ENCODE data around the gene SERAC1.

Gene SERAC1

GRCh38 chr6:158165919-158166416 lies 2.1 kb downstream of the SERAC1 start:
- H3K27ac ChIP-seq, result no peak overlapping the region
- H3K27me3 ChIP-seq, result no peaks in the 10 kb centered on the region
- no peaks in the 10 kb centered on the region for H3K9me3 ChIP-seq
- no peak for TF ChIP-seq CTCF (IDR thresholded peaks at IDR 0.05)
- H3K36me3 ChIP-seq, result no peaks in the 10 kb centered on the region
- H3K4me3 ChIP-seq (ENCODE audit: low read depth in 1 of 2, low read length in 1 of 2), result no peak overlapping the region
- peaks cover 17 to 22% of the 10 kb centered on the region in 2 experiments for H3K4me1 ChIP-seq (ENCODE audit: control insufficient read depth in 1 of 2, insufficient read depth in 1 of 2, low read depth in 1 of 2, low read length in 1 of 2)

DNA sequence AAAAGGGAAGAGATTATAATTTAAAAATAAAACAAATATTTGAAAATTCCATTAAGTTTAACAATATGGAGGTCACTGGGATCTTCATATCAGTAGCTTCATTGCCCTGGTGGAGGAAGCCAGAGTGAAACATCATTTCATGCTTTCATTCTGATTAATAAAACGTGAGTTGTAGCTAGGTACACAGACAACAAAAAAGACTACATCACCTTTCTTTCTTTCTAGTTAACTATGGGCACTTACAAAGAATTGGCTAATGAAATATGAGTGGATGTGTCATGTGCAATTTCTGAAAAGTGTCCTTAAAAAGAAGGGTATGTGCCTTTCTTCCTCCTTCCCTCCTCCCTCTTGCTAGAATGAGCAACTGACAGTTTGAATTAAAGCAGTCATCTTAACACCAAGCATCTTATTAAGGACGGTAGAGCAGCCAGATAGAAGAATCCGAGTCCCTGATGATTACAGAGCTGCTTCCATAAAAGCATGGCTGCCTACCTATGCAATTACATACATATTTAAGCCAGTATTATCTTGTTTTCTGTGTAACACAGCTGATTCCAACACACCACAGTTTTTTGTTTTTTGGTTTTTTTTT lies 3.4 kb downstream of the SERAC1 start:
- no peak overlapping the region for H3K27ac ChIP-seq
- no peaks in the 10 kb centered on the region for H3K36me3 ChIP-seq
- H3K4me3 ChIP-seq (ENCODE audit: low read depth in 1 of 2, low read length in 1 of 2), result no peak overlapping the region
- no peaks in the 10 kb centered on the region for H3K9me3 ChIP-seq
- TF ChIP-seq CTCF (IDR thresholded peaks at IDR 0.05), result no peak
- H3K4me1 ChIP-seq (ENCODE audit: control insufficient read depth in 1 of 2, insufficient read depth in 1 of 2, low read depth in 1 of 2, low read length in 1 of 2), result peaks cover 24 to 31% of the 10 kb centered on the region in 2 experiments
- H3K27me3 ChIP-seq, result no peaks in the 10 kb centered on the region

DNA sequence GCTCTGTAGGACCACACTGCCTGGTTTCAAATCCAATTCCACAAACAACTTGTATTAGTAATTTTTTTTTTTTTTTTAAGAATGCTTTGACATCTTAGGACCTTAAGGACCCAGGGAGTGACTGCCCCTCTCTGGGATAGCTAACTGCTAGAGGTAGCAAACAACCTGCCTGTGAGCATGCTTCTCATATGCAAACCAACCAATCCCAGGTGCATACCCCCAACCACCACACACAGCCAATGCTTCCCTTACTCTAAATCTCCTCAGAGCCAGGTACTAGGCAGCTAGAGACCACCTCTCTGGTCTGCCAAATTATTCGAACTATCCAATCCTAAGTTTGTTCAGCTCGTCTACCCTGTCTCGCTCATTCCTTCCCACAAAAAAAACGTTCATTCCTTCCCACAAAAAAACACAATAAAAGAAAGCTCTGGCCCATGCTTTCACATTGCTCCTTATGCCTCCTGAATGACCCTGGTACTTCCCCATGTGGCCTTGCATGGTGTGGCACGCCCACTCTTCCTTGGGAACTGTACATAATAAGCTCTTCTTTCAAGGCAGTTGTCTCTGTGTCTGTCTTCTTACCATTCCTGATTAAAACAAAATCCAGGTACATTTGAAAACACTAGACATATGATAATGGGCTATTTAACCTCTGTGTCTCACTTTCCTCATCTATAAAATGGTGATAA lies 6.4 kb downstream of the SERAC1 start:
- Histone ChIP-seq H3K36me3 (no peaks in the 10 kb centered on the region), H3K4me1 (ENCODE audit: control insufficient read depth in 1 of 2, insufficient read depth in 1 of 2, low read depth in 1 of 2, low read length in 1 of 2) (peaks cover 23 to 27% of the 10 kb centered on the region in 2 experiments), H3K4me3 (ENCODE audit: low read depth in 1 of 2, low read length in 1 of 2) (no peak overlapping the region), H3K9me3 (no peaks in the 10 kb centered on the region), H3K27me3 (no peaks in the 10 kb centered on the region), H3K27ac (no peak overlapping the region)
- no peak for TF ChIP-seq CTCF (IDR thresholded peaks at IDR 0.05)

DNA sequence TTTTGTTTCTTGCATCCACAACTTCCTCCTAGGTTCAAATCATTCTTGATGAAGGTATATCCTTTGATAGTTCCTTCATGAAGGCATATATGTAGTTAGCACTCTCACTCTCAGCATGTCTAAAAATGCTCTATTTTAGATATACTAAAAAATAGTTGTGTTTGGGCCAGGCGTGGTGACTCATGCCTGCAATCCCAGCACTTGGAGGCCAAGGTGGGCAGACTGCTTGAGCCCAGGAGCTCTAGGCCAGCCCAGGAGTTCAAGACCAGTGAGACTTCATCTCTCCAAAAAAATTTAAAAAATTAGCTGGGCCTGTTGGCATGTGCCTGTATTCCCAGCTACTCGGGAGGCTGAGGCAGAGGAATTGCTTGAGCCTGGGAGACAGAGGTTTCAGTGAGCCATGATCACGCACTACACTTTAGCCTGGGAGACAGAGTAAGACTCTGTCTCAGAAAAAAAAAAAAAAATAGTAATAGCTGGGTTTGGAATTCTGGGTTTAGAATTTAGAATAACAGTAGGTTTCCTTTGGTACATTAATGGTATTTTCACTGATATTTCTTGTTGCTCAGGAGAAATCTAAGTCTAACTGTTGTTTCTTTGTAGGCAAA lies 7.0 kb downstream of the SERAC1 start:
- no peaks in the 10 kb centered on the region for H3K9me3 ChIP-seq
- H3K27ac ChIP-seq, result no peak overlapping the region
- no peak overlapping the region for H3K4me3 ChIP-seq (ENCODE audit: low read depth in 1 of 2, low read length in 1 of 2)
- peaks cover 23 to 27% of the 10 kb centered on the region in 2 experiments for H3K4me1 ChIP-seq (ENCODE audit: control insufficient read depth in 1 of 2, insufficient read depth in 1 of 2, low read depth in 1 of 2, low read length in 1 of 2)
- no peaks in the 10 kb centered on the region for H3K36me3 ChIP-seq
- no peaks in the 10 kb centered on the region for H3K27me3 ChIP-seq
- TF ChIP-seq CTCF (IDR thresholded peaks at IDR 0.05), result no peak

DNA sequence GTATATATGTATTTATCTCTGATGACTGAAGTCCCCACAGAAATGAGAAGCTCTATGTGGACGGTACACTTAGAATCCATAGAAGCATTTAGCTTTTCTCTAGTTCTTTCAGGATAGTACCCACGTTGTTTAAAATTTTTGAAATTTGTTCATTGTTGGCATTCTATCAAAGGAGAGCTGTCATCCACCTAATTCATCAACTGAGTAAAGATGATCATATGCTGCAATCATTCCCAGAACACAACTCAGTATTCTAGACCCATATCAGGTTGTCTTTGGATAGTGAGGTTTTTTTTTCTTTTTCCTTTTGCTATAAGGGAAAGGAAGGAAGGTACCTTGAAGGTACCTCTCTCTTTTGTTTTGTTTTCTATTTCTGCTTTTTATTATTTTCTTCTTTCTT lies 9.3 kb downstream of the SERAC1 start:
- no peak for TF ChIP-seq CTCF (IDR thresholded peaks at IDR 0.05)
- H3K27ac ChIP-seq, result no peak overlapping the region
- H3K4me3 ChIP-seq (ENCODE audit: low read depth in 1 of 2, low read length in 1 of 2), result no peak overlapping the region
- H3K36me3 ChIP-seq, result no peaks in the 10 kb centered on the region
- no peaks in the 10 kb centered on the region for H3K9me3 ChIP-seq
- no peaks in the 10 kb centered on the region for H3K27me3 ChIP-seq
- peaks cover 23 to 27% of the 10 kb centered on the region in 2 experiments for H3K4me1 ChIP-seq (ENCODE audit: control insufficient read depth in 1 of 2, insufficient read depth in 1 of 2, low read depth in 1 of 2, low read length in 1 of 2)

Data from neutrophil (primary cell).